KBM-7 (cell line): ENCODE measurements around the gene STK11.

Source experiments
- DNase-seq: peaks from one replicate; pipeline ENCODE4 v3.0.0-alpha.2; 2015
- in situ Hi-C: fragments of 300-500 bp; cut with MboI; formaldehyde crosslinking; loops from 2 replicates; pipeline ENCODE4 v1.14.3; 2020; ENCODE audit warnings: low sequenced_read_pairs, low pct_unique_long_range_greater_than_20kb, mixed read lengths

STK11 gene

DNA sequence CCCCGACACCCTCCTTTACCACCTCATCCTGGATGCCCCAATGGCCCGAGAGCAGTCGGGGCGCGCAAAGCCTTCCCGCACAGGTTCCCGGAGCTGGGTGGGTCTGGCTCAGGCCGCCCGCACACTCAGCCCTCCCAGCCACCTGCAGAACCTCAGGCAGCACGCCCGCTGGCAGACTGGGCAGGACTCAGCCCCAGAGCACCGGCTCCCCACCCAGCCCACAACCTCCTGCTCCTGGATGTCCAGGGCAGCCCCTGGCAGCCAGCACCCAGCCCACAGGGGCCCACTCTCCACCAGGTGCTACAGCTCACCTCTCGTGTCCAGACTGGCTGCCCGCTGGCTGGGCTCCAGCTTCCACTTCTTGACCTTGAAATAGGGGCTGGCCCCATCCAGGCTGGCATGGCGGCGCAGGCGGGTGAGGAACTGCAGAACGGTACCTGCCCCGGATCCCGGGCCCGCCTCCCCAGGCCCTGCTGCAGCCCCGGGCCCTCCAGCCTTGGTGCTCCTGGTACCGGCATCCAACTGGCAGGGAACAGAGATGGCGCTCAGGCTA, 27.6 kb downstream of the STK11 start:
- in situ Hi-C loops = no loop called here
- no peak for DNase-seq

DNA sequence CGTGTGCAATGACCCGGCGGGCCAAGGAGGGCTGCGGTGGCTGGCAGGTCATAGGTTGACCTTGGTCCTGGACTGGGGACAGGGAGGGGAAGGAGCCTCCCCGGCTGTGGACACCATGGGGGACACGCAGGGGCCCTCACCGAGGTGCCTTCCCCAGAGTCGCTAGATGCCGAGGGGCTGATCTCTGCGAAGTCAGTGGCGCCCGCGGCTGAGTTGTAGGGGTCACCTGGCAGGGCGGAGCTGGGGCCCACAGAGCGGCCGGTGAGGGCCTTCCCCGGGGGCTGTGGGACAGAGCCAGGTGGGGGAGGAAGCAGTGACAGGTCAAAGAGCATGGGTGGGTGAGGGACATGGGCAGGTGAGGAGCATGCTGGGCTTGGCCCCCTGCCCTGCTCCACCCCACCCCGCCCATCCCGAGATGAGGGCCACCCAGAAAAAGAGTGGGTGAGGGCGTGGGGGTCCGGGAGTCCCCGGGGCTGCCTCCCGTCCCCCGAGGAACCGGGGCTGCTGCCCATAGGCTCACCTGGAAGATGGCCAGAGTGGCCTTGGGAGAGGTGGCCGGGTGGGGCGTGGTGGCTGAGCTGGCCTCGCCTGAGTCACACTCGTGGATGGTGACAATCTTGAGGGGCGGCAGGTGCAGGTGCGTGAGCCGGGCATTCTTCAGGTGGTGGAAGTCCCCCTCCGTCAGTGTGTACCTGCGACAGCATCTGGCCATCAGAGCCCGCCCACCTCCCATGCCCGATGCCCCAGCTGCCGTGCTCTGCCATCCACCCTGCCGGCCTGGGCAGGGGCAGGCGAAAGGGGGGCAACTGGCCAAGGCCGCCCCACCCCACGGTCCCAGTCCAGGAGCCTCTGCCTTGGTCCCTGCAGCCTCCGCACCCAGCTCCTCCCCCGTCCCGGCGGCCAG, 28.7 kb downstream of the STK11 start:
- in situ Hi-C loops = no loop called here
- no peak for DNase-seq

DNA sequence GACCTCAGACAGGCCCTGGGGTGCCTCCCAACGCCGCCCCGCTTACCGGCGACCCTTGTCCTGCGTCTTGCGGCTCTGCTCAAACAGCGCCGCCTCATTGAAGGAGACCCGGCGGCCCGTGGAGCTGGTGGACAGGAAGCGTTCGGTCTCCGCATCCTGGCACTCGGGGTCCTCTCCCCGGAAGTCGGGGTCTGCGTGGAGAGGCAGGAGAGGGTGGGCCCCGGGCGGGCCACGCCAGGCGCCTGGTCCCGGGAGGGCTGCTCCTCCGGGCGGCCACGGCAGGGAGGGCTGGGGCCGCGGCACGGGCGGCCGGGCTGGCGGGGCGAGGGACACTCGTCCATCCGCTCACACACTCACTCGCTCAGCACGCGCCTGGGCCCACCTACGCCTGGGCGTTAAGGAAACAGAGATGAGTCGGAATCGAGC, 29.4 kb downstream of the STK11 start:
- in situ Hi-C loops = no loop called here
- no peak for DNase-seq

DNA sequence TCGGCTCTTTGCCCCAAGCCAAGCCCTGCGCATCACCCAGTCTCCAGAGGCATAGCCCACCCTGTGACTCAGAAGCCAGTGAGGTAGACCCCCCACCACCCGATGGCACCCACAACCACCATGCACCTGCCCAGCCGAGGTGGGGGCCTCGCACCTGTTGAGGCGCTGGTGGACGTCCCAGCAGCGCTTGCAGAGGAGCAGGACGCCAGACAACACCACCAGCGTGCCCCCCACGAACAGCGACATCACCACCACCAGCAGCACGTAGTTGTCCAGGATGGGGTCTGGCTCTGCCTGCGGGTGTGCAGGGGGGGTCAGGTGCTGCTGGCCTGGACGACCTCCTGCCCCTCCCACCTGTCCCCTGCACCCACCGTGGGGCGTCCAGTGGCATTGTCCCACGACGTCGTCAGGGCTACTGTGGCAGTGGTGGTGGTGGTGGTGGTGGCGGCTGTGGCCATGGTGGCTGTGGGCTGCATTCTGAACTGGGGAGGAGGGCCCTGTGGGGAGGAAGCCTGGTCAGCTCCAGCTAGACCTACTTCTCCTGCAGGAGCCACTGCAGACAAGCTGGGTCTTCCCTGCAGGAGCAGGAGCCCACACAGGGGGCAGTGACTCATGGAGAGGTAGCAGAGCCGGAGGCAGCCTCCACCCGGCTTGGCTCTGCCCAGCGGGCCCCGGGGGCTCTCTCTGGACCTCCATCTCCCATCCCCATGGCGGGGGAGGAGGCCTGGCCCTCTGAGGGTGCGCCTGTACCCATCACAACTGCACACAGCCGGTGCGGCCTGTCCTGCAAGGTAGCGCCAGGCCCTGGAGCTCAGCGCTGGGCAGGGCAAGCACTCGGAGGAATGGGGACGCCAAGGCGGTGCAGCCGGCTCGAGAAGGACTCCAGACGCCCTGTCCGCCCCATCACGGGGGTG, 30.3 kb downstream of the STK11 start:
- in situ Hi-C loops = no loop called here
- no peak for DNase-seq

DNA sequence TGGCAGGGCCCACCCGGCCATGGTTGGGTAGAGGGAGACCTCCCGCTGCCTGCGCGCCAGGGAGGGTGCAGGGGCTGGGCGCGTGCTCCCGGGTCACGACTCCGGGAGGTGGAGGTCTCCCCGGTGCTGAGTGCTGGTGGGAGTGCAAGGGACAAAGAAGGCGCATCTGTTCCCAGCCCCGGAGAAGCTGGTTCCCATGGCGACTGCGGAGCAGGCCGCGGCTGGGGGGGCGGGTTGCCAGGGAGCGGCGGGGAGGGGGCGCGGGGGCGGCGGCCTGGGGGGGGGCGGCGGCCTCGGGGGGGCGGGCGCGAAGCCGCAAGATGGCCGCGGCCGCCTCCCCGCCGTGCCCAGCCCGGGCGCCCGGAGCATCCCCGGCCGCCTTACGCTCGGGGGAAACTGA, 31.0 kb downstream of the STK11 start:
- DNase-seq = no peak
- in situ Hi-C loops = no loop called here

DNA sequence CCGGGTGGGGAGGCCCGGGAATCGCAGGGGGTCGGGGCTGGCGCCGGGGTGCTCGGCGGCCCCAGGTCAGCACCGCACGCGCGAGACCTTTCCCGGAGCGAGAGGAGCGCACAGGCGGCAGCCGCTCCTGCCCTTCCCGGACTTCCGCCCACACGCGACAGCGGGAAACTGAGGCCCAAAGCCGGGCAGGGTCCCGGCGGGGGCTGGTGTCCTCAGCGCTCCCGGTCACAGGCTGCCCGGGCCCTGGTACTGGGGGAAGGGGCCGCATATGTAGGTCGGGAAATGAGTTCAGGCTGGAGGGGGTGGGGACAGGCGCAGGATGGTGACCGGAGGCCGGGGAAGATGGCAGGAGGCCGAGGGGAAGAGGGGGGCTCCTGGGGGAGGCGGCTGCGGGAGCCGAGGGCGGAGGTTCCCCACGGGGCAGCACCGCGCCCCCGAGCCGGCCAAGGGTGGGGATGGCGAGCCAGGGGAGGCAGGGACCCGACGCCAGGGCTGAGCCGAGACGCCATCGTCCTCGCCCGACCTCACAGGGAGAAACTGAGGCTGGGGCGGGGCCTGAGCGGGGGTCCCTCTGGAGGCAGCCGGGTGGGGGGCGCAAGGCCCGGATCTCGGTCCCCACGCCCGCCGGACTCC, 31.6 kb downstream of the STK11 start:
- DNase-seq = no peak
- in situ Hi-C loops = no loop called here

DNA sequence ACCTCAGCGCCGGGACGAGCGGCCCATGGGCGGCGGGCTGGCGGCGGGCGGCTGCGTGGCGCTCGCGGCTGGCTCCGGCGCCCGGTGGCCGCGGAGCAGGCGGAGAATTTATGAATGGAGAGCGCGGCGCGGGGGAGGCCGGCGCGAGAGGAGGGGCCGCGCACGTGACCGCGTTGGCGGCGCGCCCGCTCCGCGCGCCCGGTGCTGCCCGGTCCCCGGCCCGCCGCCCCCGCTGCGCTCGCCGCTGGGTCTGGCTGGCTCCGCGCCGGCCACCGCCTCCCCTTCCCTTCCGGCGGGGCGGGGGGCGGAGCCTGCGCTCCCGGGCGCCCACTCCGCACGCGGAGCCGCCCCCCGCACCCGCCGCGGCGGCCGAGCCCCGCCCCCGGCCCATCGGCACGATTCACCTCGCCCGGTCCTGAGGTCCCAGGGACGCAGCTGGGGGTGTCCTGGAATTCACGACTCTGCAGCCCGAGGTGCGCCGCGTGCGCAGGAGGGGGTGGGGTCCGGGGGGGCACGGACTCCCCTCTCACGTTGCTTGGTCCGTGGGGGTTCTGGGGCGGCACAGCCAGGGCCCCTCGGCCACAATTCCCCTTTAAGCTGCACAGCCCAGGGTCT, 32.3 kb downstream of the STK11 start, which contains the start of gene CBARP:
CBARP (minus strand) TSS at position 252 of the 615 bp plus-strand sequence. CDS start 1,905 bp downstream, outside the sequence.
- no peak for DNase-seq
- in situ Hi-C loops = no loop called here

DNA sequence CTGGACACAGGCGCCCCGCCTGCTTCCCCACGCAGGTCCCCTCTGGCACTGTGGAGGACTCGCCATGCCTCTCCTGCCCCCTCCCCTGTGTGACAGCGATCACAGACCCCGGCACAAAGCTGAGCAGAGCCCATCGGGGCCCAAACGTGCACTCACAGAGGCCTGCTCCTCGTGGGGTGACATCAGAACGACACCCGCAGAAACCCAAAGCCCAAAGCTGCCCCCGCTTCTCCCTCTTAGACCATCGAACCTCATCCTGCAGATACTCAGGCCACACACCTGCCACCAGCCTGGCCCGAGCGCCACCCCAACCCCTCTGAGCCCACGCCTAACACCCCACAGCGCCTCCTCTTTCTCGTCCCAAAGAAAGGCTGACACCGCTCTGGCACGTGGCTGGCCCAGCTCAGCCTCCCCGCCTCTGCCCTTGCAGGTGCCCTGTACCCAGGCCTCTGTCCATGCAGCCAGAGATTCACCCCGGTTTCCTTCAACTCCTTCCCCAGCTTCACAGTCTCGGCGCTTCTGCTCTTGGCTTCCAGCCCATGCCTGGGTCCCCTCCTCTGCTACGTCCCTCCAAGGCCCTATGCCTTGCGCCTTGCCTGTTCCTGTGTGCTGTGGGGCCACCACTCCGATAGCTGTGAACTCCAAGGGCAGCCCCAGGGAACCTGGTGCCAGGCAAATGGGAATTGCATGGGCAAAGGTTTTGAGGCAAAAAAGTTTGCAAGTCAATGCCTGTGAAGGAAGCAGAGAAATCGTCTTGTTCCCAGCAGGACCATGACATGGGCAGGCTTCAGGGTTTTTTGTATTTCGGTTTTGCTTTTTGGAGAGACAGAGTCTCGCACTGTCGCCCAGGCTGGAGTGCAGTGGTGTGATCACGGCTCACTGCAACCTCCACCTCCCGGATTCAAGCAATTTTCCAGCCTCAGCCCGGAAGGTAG, 33.1 kb downstream of the STK11 start:
- in situ Hi-C loops = no loop called here
- no peak for DNase-seq

DNA sequence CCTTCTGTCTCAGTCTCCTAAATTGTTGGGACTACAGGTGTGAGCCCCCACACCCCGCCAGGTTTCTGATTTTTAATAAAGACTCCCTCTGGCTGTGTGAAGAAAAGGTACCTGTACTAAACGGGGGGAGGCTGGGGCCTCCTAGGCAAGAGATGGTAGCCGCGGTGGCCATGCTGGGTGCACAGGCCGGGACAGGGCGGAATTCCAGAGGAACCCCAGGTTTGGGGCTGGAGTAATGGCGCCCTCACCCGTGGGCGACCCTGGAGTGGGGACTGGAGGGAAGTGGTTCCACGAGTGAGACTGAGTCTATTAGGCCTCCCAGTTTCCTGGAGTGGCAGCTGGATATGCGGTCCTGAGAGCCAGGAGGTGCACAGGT, 33.8 kb downstream of the STK11 start:
- in situ Hi-C loops = no loop called here
- DNase-seq = no peak

DNA sequence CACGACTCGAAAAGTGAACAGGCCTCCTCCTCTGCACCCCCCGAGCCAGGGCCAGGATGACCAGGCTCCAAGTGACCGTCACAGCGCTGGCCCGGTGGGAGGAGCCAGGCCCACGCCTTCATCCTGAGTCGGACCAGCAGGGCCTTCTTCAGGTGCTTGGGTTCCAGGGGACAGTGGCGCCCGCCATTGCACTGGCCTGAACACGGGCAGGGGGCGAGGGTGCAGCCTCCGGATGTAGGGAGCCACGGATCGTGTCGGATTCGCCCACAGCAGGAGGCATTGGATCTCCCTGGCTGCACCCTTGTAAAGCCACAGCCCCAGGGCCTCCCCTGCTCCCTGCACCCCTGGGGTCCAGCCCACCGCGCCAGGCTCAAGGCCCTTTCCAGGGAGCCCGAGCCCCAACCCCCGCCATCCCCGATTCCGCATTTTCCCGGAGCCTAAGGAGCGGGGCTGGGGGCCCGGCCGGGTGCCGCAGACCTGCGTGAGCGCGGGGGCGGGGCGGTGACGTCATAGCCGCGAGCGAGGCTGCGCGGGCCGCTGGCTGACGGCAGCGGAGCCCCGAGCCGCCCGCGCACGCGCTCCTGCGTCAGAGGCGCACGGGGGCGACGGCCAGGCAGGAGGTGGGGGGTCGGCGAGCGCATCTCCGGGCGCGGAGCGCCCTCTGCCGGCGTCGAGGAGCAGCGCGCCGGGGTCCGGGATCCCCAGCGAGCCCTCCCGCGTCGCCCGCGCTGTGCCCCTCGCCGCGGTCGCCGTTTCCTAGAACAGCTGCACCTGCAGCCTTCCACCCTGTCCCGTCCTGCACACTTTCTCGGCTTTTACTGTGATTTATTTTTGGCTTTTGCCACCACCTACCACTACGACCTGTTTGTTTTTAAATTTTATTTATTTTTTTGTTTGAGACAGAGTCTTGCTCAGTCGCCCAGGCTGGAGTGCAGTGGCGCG, 34.5 kb downstream of the STK11 start:
- DNase-seq = peak; percentile 93
- in situ Hi-C loops = no loop called here

DNA sequence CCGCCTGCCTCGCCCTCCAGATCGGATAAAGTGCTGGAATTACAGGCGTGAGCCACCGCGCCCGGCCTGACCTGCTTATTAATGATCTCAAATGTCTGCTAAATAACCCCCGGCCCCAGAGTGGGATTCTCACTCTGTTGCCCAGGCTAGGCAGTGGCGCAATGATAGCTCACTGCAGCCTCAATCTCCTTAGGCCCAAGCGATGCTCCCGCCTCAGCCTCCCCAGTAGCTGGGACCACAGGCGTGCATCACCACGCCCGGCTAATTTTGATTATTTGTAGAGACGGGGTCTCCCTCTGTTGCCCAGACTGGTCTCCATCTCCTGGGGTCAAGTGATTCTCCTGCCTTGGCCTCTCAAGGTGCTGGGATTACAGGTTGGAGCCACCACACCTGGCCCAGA, 35.3 kb downstream of the STK11 start:
- in situ Hi-C loops = no loop called here
- DNase-seq = no peak

DNA sequence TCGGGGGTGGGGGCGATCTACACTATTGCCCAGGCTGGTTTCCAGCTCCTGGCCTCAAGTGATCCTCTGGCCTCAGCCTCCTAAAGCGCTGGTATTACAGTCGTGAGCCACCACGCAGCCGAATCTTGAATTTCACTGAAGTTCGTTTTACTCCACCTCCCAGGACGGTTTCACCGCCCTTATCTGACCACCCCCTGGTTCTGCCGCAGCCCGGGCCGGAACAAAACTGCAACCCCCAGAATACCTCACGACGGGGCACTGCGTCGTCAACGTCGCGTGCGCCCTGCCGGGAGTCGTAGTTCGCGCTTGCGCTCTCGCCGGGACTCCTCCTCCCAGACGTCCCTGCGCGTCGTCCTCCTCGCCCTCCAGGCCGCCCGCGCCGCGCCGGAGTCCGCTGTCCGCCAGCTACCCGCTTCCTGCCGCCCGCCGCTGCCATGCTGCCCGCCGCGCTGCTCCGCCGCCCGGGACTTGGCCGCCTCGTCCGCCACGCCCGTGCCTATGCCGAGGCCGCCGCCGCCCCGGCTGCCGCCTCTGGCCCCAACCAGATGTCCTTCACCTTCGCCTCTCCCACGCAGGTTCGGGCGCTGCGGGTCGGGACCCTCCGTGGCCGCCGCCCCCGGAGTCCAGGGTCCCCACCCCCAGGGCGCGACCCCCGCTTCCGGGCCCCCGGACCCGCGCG, 36.0 kb downstream of the STK11 start, which contains the start of gene ATP5F1D:
ATP5F1D (plus strand) TSS at position 335 of the 679 bp plus-strand sequence; CDS start at position 435, 100 bp downstream.
- in situ Hi-C loops = no loop called here
- peak; percentile 93 for DNase-seq

DNA sequence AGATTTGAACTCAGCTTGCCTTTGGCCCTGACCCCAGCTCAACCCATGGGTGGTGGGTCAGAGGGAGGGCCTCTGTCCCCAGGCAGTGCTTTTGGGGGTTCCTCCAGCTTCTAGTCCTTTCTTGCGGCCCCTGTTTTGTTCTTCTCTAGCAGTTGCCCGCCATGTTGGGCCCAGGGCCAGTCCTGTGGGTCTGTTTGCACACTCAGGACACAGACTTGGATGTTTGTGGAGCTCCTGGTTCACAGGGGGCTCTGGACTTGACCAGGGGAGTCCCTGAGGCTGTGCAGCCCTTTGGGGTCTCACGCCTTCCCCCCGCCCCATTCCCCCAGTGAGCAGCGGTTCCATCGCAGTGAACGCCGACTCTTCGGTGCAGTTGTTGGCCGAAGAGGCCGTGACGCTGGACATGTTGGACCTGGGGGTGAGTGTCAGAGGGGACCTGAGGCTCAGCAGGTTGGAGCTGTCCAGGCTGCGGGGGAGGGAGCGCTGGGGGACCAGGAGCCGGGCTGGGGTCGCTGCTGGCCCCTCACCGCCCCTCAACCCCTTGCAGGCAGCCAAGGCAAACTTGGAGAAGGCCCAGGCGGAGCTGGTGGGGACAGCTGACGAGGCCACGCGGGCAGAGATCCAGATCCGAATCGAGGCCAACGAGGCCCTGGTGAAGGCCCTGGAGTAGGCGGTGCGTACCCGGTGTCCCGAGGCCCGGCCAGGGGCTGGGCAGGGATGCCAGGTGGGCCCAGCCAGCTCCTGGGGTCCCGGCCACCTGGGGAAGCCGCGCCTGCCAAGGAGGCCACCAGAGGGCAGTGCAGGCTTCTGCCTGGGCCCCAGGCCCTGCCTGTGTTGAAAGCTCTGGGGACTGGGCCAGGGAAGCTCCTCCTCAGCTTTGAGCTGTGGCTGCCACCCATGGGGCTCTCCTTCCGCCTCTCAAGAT, 38.5 kb downstream of the STK11 start:
- peak; percentile 81 for DNase-seq

DNA sequence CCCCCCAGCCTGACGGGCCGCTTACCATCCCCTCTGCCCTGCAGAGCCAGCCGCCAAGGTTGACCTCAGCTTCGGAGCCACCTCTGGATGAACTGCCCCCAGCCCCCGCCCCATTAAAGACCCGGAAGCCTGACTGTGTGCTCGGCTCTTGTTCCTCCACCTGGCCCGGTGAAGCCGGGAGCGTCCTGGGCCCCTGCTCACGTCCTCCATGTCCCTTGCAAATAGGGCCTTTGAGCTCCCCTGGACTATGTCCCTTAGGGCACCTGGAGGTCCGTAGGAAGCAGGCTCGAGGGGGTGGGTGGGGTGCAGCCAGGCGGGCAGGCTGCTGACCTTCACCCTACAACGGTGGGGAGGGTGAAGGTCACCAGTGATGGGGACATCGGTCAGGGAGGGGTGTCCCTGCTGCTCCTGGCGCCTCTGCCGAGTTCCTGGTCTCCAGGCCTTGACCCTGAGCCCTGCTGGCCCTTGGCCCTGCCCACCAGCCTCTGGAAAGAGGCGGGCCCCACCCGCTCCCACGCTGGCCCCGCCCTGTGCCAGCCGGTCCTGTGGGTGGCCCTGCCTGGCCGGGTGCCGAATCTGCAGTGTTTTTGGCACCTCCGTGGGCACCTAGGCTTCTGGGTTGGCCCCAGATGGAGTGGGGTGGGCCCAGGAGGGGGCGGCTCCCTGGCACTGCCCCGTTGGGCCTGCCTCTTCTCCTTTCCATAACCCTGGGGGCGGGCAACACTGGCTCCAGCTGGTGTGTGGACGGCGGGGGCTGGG, 39.3 kb downstream of the STK11 start:
- no peak for DNase-seq
- in situ Hi-C loops = no loop called here

More for the DNA sequence above, 38.5 kb downstream of the STK11 start:
- in situ Hi-C loops = no loop called here
